ENCODE results near the gene SKIC8. TPM values are rescaled to one million over a fixed set of nuclear protein-coding genes. Genes with fewer than 3 reads are reported as not detected.

Gene SKIC8
- total RNA-seq = 10 to 100 TPM; 33.2 to 35.1 TPM
- long read RNA-seq, transcript WDR61-201 (11 exons, 1,387 nt) = major isoform, 51 of 66 reads
- long read RNA-seq, partial matches to known transcripts = 3 of 66 reads
- long read RNA-seq, other reads (novel, unspliced or antisense) = 8 of 66 reads

- intact Hi-C loops (cut with DNase I, micrococcal nuclease) = no loop called here
- ATAC-seq = peak; percentile 95
These were observed at the start of gene SKIC8 for GRCh38 chr15:78299101-78299930. Gene SKIC8 (minus strand): TSS chr15:78299609. CDS start chr15:78295686, 3,923 bp downstream.

GRCh38 chr15:78347586-78348543, 48.5 kb upstream of the SKIC8 start:
- peak; percentile 19 for ATAC-seq
- intact Hi-C loops (cut with DNase I, micrococcal nuclease) = no loop called here
- DNase-seq = no peak

More at GRCh38 chr15:78299101-78299930, at the start of gene SKIC8:
- peak; percentile 92 to 95 for DNase-seq

GRCh38 chr15:78345396-78346125, 46.2 kb upstream of the SKIC8 start:
- ATAC-seq = no peak
- intact Hi-C loops (cut with DNase I, micrococcal nuclease) = no loop called here
- no peak for DNase-seq

- ATAC-seq = no peak
- DNase-seq = no peak
- intact Hi-C loops (cut with DNase I, micrococcal nuclease) = no loop called here
These were observed 44.1 kb upstream of the SKIC8 start for GRCh38 chr15:78343276-78344060.

GRCh38 chr15:78342021-78342420, 42.6 kb upstream of the SKIC8 start:
- ATAC-seq (no peak), DNase-seq (no peak)
- intact Hi-C loops (cut with DNase I, micrococcal nuclease) = no loop called here

GRCh38 chr15:78341057-78341987, 41.9 kb upstream of the SKIC8 start:
- ATAC-seq = peak; percentile 64
- intact Hi-C loops (cut with DNase I, micrococcal nuclease) = no loop called here
- DNase-seq = no peak

GRCh38 chr15:78340231-78341056, 41.0 kb upstream of the SKIC8 start, which contains the start of gene CRABP1:
Gene CRABP1 (plus strand): TSS chr15:78340353. CDS start chr15:78340429, 76 bp downstream.
- intact Hi-C loops (cut with DNase I, micrococcal nuclease) = no loop called here
- ATAC-seq = peak; percentile 58
- DNase-seq = no peak

- intact Hi-C loops (cut with DNase I, micrococcal nuclease) = no loop called here
- DNase-seq (no peak), ATAC-seq (no peak)
These were observed 40.1 kb upstream of the SKIC8 start for GRCh38 chr15:78339559-78339958.

- ATAC-seq = no peak
- intact Hi-C loops (cut with DNase I, micrococcal nuclease) = no loop called here
- DNase-seq = no peak
These were observed 39.4 kb upstream of the SKIC8 start for GRCh38 chr15:78338781-78339180.

- intact Hi-C loops (cut with DNase I, micrococcal nuclease) = no loop called here
- no peak for ATAC-seq
- no peak for DNase-seq
These were observed 36.6 kb upstream of the SKIC8 start for GRCh38 chr15:78335985-78336384.

- DNase-seq (no peak), ATAC-seq (no peak)
- intact Hi-C loops (cut with DNase I, micrococcal nuclease) = no loop called here
These were observed 35.4 kb upstream of the SKIC8 start for GRCh38 chr15:78334845-78335244.

GRCh38 chr15:78329625-78330024, 30.2 kb upstream of the SKIC8 start:
- ATAC-seq (peak; percentile 54), DNase-seq (no peak)
- intact Hi-C loops (cut with DNase I, micrococcal nuclease) = no loop called here

- DNase-seq (no peak), ATAC-seq (no peak)
- intact Hi-C loops (cut with DNase I, micrococcal nuclease) = no loop called here
These were observed 28.1 kb upstream of the SKIC8 start for GRCh38 chr15:78327466-78327865.

- intact Hi-C loops (cut with DNase I, micrococcal nuclease) = no loop called here
- DNase-seq = no peak
- ATAC-seq = peak; percentile 58
These were observed 25.9 kb upstream of the SKIC8 start for GRCh38 chr15:78325092-78325843.

- ATAC-seq = no peak
- intact Hi-C loops (cut with DNase I, micrococcal nuclease) = no loop called here
- no peak for DNase-seq
These were observed 24.7 kb upstream of the SKIC8 start for GRCh38 chr15:78324144-78324543.

Data from left colon (tissue), 2 donors.